ENCODE results near the gene ALKBH4. TPM values are rescaled to one million over a fixed set of nuclear protein-coding genes. Genes with fewer than 3 reads are reported as not detected.

The ALKBH4 gene
- polyA plus RNA-seq, 1 of the 3 experiments (the other 2 are of a cell fraction): 18.1 TPM

DNA sequence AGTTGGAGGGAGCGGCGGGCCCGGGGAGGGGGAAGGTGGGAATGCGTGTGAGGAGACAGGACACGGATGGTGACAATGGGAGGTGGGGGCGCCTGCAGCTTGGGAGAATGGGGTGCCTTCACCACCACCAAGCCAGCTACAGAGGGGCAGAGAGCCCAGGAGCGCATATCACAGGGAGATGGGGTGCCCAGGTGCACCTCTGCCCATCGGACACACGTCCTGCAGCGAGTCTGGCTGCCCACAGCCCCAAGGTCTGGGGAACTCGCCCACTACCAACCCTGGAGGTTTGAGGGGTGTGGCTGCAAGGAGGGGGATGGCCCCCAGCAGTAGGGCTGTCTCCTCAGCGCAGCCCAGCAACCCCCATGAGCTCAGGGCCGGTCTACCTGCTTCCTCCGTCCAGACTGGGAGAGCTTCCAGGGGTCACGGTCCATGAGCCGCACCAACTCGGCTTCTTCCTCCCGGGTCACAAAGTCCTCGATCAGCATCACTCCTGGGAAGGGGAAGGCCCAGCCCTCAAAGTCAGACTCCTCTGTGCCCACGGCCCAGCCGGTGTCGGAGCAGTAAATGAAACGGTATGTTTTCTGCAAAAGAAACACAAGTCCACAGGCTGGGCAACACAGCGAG is 5.3 kb downstream of the ALKBH4 start:
- DNase-seq: no peak
- no peaks in the 10 kb centered on the region for H3K27me3 ChIP-seq (ENCODE audit: insufficient read depth)
- H3F3A ChIP-seq (replicated peaks; ENCODE audit: insufficient read depth): peaks cover 22% of the 10 kb centered on the region
- no peak overlapping the region for H3K27ac ChIP-seq (ENCODE audit: low read depth in 2 of 2, low read length in 1 of 2)
- TF ChIP-seq EZH2phosphoT487 (IDR thresholded peaks at IDR 0.05; ENCODE audit: borderline replicate concordance, low read depth) (no peak), JUND (IDR thresholded peaks at IDR 0.05) (no peak), GABPA (IDR thresholded peaks at IDR 0.05; ENCODE audit: low read depth) (no peak), YY1 (IDR thresholded peaks at IDR 0.05; ENCODE audit: low read depth) (no peak), MEF2A (IDR thresholded peaks at IDR 0.05; ENCODE audit: borderline replicate concordance, low read depth) (no peak)
- peaks cover 32% of the 10 kb centered on the region for H3K79me2 ChIP-seq (ENCODE audit: insufficient read depth)
- 0 out of 2 replicates have a peak, but pooled peaks cover 9% of the 10 kb centered on the region for H4K20me1 ChIP-seq (ENCODE audit: insufficient read depth)
- ChIA-PET POLR2A (no interaction called here), CTCF (interaction anchor here (1.7 kb wide), 1 partner anchor 55 kb away, joined by 5 read pairs; no protein-coding TSS in a partner anchor)
- H2AFZ ChIP-seq (ENCODE audit: low read depth): no peak overlapping the region
- no peak overlapping the region for H3K4me3 ChIP-seq (ENCODE audit: low read depth in 2 of 2, low read length in 1 of 2)
- no peaks in the 10 kb centered on the region for H3K9me3 ChIP-seq
- peaks cover 9 to 19% of the 10 kb centered on the region in 2 experiments for H3K36me3 ChIP-seq (replicated peaks in 1 of 2; ENCODE audit: control insufficient read depth in 1 of 2, insufficient read depth in 2 of 2, low read length in 1 of 2)
- peaks cover 4 to 9% of the 10 kb centered on the region in 2 experiments; a peak in 3 of 4 replicates for H3K4me1 ChIP-seq (ENCODE audit: control insufficient read depth in 1 of 2, insufficient read depth in 2 of 2, low read depth in 1 of 2, low read length in 1 of 2)
- H3K9me2 ChIP-seq: no peaks in the 10 kb centered on the region
- no peak overlapping the region for H3K9ac ChIP-seq
- H3K4me2 ChIP-seq: no peak overlapping the region
- 96% methylated on average over 23 of the region's 24 CpGs for WGBS (ENCODE audit: low lambda C conversion rate)

DNA sequence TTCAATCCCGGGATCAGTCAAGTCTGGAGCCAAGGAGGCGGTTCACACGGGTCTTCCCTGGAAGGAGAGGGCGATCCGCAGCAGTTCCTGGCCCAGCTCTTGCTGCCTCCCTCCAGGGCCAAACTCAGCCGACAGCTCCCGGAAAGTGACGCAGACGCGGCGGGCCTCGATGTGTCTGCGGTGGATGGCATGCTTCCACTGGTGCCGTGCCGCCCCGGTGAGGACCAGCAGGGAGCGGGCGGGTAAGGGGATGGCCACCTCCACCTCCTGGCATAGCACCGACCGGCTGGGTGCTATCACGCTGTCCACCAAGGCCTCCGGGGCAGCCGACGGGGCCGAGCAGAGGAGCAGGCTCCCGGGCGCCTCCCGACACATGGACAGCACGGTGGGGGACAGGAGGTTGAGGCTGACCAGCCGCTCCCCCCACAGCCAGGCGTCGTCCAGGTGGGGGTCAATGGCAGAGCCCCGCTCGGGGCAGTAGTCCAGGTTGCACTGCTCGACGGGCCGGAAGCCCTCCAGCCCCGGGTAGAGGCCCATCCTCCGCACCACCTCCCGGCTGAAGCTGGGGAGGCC is 7.2 kb downstream of the ALKBH4 start:
- H3K79me2 ChIP-seq (ENCODE audit: insufficient read depth): peaks cover 13% of the 10 kb centered on the region; the same call in 1 of the 2 replicates
- ChIA-PET CTCF (interaction anchor here (0.7 to 2.1 kb wide), 4 partner anchors 9 to 53 kb away, joined by 3 to 19 read pairs (median 8); partner anchors contain the start of genes ALKBH4 and LRWD1), POLR2A (no interaction called here)
- WGBS (ENCODE audit: low lambda C conversion rate): 94% methylated on average over 39 of the region's 40 CpGs
- H2AFZ ChIP-seq (ENCODE audit: low read depth): no peak overlapping the region
- H3K9ac ChIP-seq: peak overlapping the region; percentile 2; the same call in 1 of the 2 replicates
- peak overlapping the region in 1 of 2 experiments; percentile 43; a peak in 1 of 4 replicates for H3K27ac ChIP-seq (ENCODE audit: low read depth in 2 of 2, low read length in 1 of 2)
- H3F3A ChIP-seq (replicated peaks; ENCODE audit: insufficient read depth): peaks cover 22% of the 10 kb centered on the region
- H3K36me3 ChIP-seq (replicated peaks in 1 of 2; ENCODE audit: control insufficient read depth in 1 of 2, insufficient read depth in 2 of 2, low read length in 1 of 2): peaks cover 9 to 19% of the 10 kb centered on the region in 2 experiments
- H3K27me3 ChIP-seq (ENCODE audit: insufficient read depth): no peaks in the 10 kb centered on the region
- H3K9me3 ChIP-seq: no peaks in the 10 kb centered on the region
- H3K4me3 ChIP-seq (ENCODE audit: low read depth in 2 of 2, low read length in 1 of 2): no peak overlapping the region
- no peak for DNase-seq
- H4K20me1 ChIP-seq (ENCODE audit: insufficient read depth): 0 out of 2 replicates have a peak, but pooled peaks cover 9% of the 10 kb centered on the region
- peaks cover 0 to 9% of the 10 kb centered on the region in 2 experiments; a peak in 2 of 4 replicates for H3K4me1 ChIP-seq (ENCODE audit: control insufficient read depth in 1 of 2, insufficient read depth in 2 of 2, low read depth in 1 of 2, low read length in 1 of 2)
- no peaks in the 10 kb centered on the region for H3K9me2 ChIP-seq
- no peak overlapping the region; the same call in 1 of the 2 replicates for H3K4me2 ChIP-seq
- TF ChIP-seq, protein P1, sequence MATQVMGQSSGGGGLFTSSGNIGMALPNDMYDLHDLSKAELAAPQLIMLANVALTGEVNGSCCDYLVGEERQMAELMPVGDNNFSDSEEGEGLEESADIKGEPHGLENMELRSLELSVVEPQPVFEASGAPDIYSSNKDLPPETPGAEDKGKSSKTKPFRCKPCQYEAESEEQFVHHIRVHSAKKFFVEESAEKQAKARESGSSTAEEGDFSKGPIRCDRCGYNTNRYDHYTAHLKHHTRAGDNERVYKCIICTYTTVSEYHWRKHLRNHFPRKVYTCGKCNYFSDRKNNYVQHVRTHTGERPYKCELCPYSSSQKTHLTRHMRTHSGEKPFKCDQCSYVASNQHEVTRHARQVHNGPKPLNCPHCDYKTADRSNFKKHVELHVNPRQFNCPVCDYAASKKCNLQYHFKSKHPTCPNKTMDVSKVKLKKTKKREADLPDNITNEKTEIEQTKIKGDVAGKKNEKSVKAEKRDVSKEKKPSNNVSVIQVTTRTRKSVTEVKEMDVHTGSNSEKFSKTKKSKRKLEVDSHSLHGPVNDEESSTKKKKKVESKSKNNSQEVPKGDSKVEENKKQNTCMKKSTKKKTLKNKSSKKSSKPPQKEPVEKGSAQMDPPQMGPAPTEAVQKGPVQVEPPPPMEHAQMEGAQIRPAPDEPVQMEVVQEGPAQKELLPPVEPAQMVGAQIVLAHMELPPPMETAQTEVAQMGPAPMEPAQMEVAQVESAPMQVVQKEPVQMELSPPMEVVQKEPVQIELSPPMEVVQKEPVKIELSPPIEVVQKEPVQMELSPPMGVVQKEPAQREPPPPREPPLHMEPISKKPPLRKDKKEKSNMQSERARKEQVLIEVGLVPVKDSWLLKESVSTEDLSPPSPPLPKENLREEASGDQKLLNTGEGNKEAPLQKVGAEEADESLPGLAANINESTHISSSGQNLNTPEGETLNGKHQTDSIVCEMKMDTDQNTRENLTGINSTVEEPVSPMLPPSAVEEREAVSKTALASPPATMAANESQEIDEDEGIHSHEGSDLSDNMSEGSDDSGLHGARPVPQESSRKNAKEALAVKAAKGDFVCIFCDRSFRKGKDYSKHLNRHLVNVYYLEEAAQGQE (IDR thresholded peaks at IDR 0.05; ENCODE audit: low read depth, low read length): no peak
- no peak for TF ChIP-seq FOXM1 (IDR thresholded peaks at IDR 0.05; ENCODE audit: low read depth)

Measured in SK-N-SH (cell line).